GM23338 (cell line): Measurements from ENCODE around the gene CDH12. TPM values are rescaled to one million over a fixed set of nuclear protein-coding genes. Genes with fewer than 3 reads are reported as not detected.

ENCODE experiments used
- ATAC-seq: fragments of 200-7000 bp; cut with Tn5 transposase; 3 replicates; pipeline ENCODE4 v1.9.1; 2020
- DNase-seq: peaks from one replicate; pipeline ENCODE4 v3.0.0-alpha.2; 2015; ENCODE audit warnings: low spot score
- H2AFZ ChIP-seq: fragments of 200-600 bp; sonication (generic); 2 replicates; pipeline ENCODE4 v1.8.0; 2016; ENCODE audit warnings: antibody characterized with exemption, mild to moderate bottlenecking, moderate library complexity
- H3F3A ChIP-seq: fragments of 200-600 bp; sonication (generic); replicated peaks from 2 replicates; pipeline ENCODE4 v1.8.0; 2017; ENCODE audit warnings: antibody characterized with exemption, mixed run types, low read depth
- H3K27ac ChIP-seq: fragments of 200-600 bp; sonication (generic); 2 replicates; pipeline ENCODE4 v1.6.1; 2016; ENCODE audit warnings: low read depth
- H3K27me3 ChIP-seq: fragments of 200-600 bp; sonication (generic); 2 replicates; pipeline ENCODE4 v1.8.0; 2016; ENCODE audit warnings: mild to moderate bottlenecking, mixed run types, moderate library complexity; ENCODE audit not compliant: insufficient read depth
- H3K36me3 ChIP-seq: fragments of 200-600 bp; sonication (generic); 2 replicates; pipeline ENCODE4 v1.8.0; 2016; ENCODE audit warnings: mild to moderate bottlenecking; ENCODE audit not compliant: insufficient read depth
- H3K4me1 ChIP-seq: fragments of 200-600 bp; sonication (generic); 2 replicates; pipeline ENCODE4 v1.8.0; 2016; ENCODE audit warnings: mild to moderate bottlenecking, moderate library complexity; ENCODE audit not compliant: insufficient read depth
- H3K4me2 ChIP-seq: fragments of 200-600 bp; sonication (generic); 2 replicates; pipeline ENCODE4 v1.7.1; 2017; ENCODE audit warnings: mixed run types
- H3K4me3 ChIP-seq: fragments of 200-600 bp; sonication (generic); 2 replicates; pipeline ENCODE4 v1.6.1; 2016; ENCODE audit warnings: mixed run types
- H3K79me2 ChIP-seq: fragments of 200-600 bp; sonication (generic); replicated peaks from 2 replicates; pipeline ENCODE4 v1.8.0; 2017; ENCODE audit warnings: mild to moderate bottlenecking; ENCODE audit not compliant: insufficient read depth
- H3K9me2 ChIP-seq: fragments of 200-600 bp; sonication (generic); 2 replicates; pipeline ENCODE4 v1.8.0; 2017; ENCODE audit not compliant: insufficient read depth
- H4K20me1 ChIP-seq: fragments of 200-600 bp; sonication (generic); replicated peaks from 2 replicates; pipeline ENCODE4 v1.8.0; 2017; ENCODE audit warnings: mild to moderate bottlenecking; ENCODE audit not compliant: insufficient read depth
- H3K27ac Mint-ChIP-seq: 2 replicates; pipeline ENCODE4 v1.8.0; 2020; ENCODE audit warnings: inconsistent platforms, mild to moderate bottlenecking, moderate library complexity, mixed read lengths
- H3K27me3 Mint-ChIP-seq: 3 replicates; pipeline ENCODE4 v1.8.0; 2022; ENCODE audit warnings: low read depth, mild to moderate bottlenecking, moderate library complexity, mixed read lengths, inconsistent platforms; ENCODE audit not compliant: insufficient read depth, poor library complexity
- H3K36me3 Mint-ChIP-seq: 3 replicates; pipeline ENCODE4 v1.8.0; 2021; ENCODE audit warnings: low read depth, mild to moderate bottlenecking, inconsistent platforms, moderate library complexity, mixed read lengths
- H3K4me1 Mint-ChIP-seq: 3 replicates; pipeline ENCODE4 v1.8.0; 2020; ENCODE audit warnings: mild to moderate bottlenecking, inconsistent platforms, mixed read lengths
- H3K4me3 Mint-ChIP-seq: 3 replicates; pipeline ENCODE4 v1.8.0; 2021; ENCODE audit warnings: moderate library complexity, mild to moderate bottlenecking, inconsistent platforms, mixed read lengths
- H3K9me3 Mint-ChIP-seq: 3 replicates; pipeline ENCODE4 v1.8.0; 2020; ENCODE audit warnings: moderate library complexity, mild to moderate bottlenecking, inconsistent platforms, mixed read lengths
- CREB1 ChIP-seq: fragments of 250-450 bp; sonication (Bioruptor Pico); IDR thresholded peaks from 2 replicates; pipeline ENCODE4 v1.5.0; 2020; ENCODE audit warnings: low read depth, mild to moderate bottlenecking, moderate library complexity
- CTCF ChIP-seq, 2 experiments: fragments of 200-600 bp in 1 of 2; sonication (generic) in 1 of 2; conservative IDR thresholded peaks; 2 replicates each; pipeline versions ENCODE4 v1.5.1 to v1.6.1; 2016 to 2017; ENCODE audit warnings: antibody characterized with exemption in 2 of 2, low read depth in 2 of 2, mild to moderate bottlenecking in 2 of 2, moderate library complexity in 1 of 2
- ETS1 ChIP-seq: IDR thresholded peaks from 2 replicates; pipeline ENCODE4 v1.6.1; 2016; ENCODE audit warnings: antibody characterized with exemption
- EZH2 ChIP-seq: fragments of 200-600 bp; sonication (generic); IDR thresholded peaks from one replicate; pipeline ENCODE4 v1.8.0; 2017; ENCODE audit warnings: antibody characterized with exemption, mild to moderate bottlenecking, low read depth; ENCODE audit not compliant: unreplicated experiment
- EZH2phosphoT487 ChIP-seq: fragments of 200-600 bp; sonication (generic); IDR thresholded peaks from one replicate; pipeline ENCODE4 v1.8.1; 2018; ENCODE audit warnings: antibody characterized with exemption; ENCODE audit not compliant: unreplicated experiment
- JUNB ChIP-seq: IDR thresholded peaks from one replicate; pipeline ENCODE4 v1.6.1; 2016; ENCODE audit warnings: antibody characterized with exemption; ENCODE audit not compliant: unreplicated experiment
- NANOG ChIP-seq: IDR thresholded peaks from 2 replicates; pipeline ENCODE4 v1.6.1; 2016; ENCODE audit warnings: antibody characterized with exemption, borderline replicate concordance
- POLR2AphosphoS5 ChIP-seq: IDR thresholded peaks from 2 replicates; pipeline ENCODE4 v1.6.1; 2016; ENCODE audit warnings: antibody characterized with exemption, low read depth
- STAT1 ChIP-seq: IDR thresholded peaks from one replicate; pipeline ENCODE4 v1.6.1; 2016; ENCODE audit warnings: antibody characterized with exemption; ENCODE audit not compliant: unreplicated experiment
- ZNF114 ChIP-seq: fragments of 250-450 bp; sonication (Bioruptor Pico); IDR thresholded peaks from 2 replicates; pipeline ENCODE4 v1.5.0; 2020; ENCODE audit warnings: mild to moderate bottlenecking, moderate library complexity
- ZNF331 ChIP-seq: fragments of 250-450 bp; sonication (Bioruptor Pico); IDR thresholded peaks from 2 replicates; pipeline ENCODE4 v1.5.0; 2020; ENCODE audit warnings: low read depth, mild to moderate bottlenecking, moderate library complexity
- ZNF462 ChIP-seq: fragments of 250-450 bp; sonication (Bioruptor Pico); IDR thresholded peaks from 2 replicates; pipeline ENCODE4 v1.5.0; 2020; ENCODE audit warnings: mild to moderate bottlenecking, moderate library complexity
- polyA plus RNA-seq: library from polyadenylated mRNA; unstranded; fragments of >200 nt; fragmentation: Nextera tagmentation; extraction: Ambion mirVana; gene quantifications from 2 replicates; pipeline ENCODE4 v1.2.1, GENCODE V29; 2016
- total RNA-seq: library from RNA; depleted of rRNA; stranded (reverse); fragments of >200 nt; shearing (Covaris generic); gene quantifications from 2 replicates; pipeline ENCODE4 v1.2.3, GENCODE V29; 2014

CDH12 gene
- total and polyA plus RNA-seq, 2 experiments from 2014 or later: not detected

- no peak overlapping the region for H3K4me3 ChIP-seq
- Mint-ChIP-seq H3K36me3 (no peaks in the 10 kb centered on the region), H3K9me3 (no peaks in the 10 kb centered on the region; the same call in 2 of the 3 replicates), H3K4me3 (no peak overlapping the region), H3K4me1 (no peaks in the 10 kb centered on the region), H3K27ac (no peak overlapping the region), H3K27me3 (no peaks in the 10 kb centered on the region)
- ATAC-seq (no peak), DNase-seq (no peak)
- TF ChIP-seq EZH2 (no peak), STAT1 (no peak), ZNF462 (CRISPR knock-in tag) (no peak), CREB1 (no peak)
- H3F3A ChIP-seq: no peaks in the 10 kb centered on the region
- H3K27ac ChIP-seq: no peak overlapping the region
- no peak overlapping the region for H2AFZ ChIP-seq
- H3K79me2 ChIP-seq: no peaks in the 10 kb centered on the region
- H3K36me3 ChIP-seq: no peaks in the 10 kb centered on the region
- no peaks in the 10 kb centered on the region for H3K27me3 ChIP-seq
- no peaks in the 10 kb centered on the region for H3K4me1 ChIP-seq
- no peak overlapping the region for H3K4me2 ChIP-seq
- no peaks in the 10 kb centered on the region for H4K20me1 ChIP-seq
- H3K9me2 ChIP-seq: no peaks in the 10 kb centered on the region
Observed at GRCh38 chr5:22560147-22560546, 293.0 kb downstream of the CDH12 start.

- no peaks in the 10 kb centered on the region for H3K4me1 Mint-ChIP-seq
- H3K27ac Mint-ChIP-seq: no peak overlapping the region
- Histone ChIP-seq H2AFZ (no peak overlapping the region), H3K79me2 (no peaks in the 10 kb centered on the region), H4K20me1 (no peaks in the 10 kb centered on the region), H3K36me3 (no peaks in the 10 kb centered on the region), H3K4me2 (no peak overlapping the region), H3K27me3 (no peaks in the 10 kb centered on the region), H3K4me3 (no peak overlapping the region), H3K27ac (no peak overlapping the region), H3K4me1 (no peaks in the 10 kb centered on the region), H3F3A (no peaks in the 10 kb centered on the region), H3K9me2 (no peaks in the 10 kb centered on the region)
- no peak overlapping the region for H3K4me3 Mint-ChIP-seq
- H3K27me3 Mint-ChIP-seq: no peaks in the 10 kb centered on the region
- no peak for ATAC-seq
- H3K36me3 Mint-ChIP-seq: no peaks in the 10 kb centered on the region
- no peaks in the 10 kb centered on the region for H3K9me3 Mint-ChIP-seq
- DNase-seq: no peak
- no peak for TF ChIP-seq EZH2
- no peak for TF ChIP-seq EZH2phosphoT487
- no peak for TF ChIP-seq POLR2AphosphoS5
- TF ChIP-seq CREB1: no peak
- TF ChIP-seq ZNF331 (CRISPR knock-in tag): no peak
- TF ChIP-seq CTCF (conservative IDR thresholded peaks at IDR 0.05; ENCODE audit: low read depth in 2 of 2): no peak
- TF ChIP-seq STAT1: no peak
- TF ChIP-seq NANOG: no peak
- TF ChIP-seq JUNB: no peak
- no peak for TF ChIP-seq ZNF114 (CRISPR knock-in tag)
- no peak for TF ChIP-seq ETS1
Observed at GRCh38 chr5:22557251-22557650, 295.9 kb downstream of the CDH12 start.
